SW 1271 (cell line): ENCODE measurements around the gene TANC1.

ENCODE experiments used
- DNase-seq, 2 experiments: peaks; one replicate each; lab custom pipeline; 2025; lab: John Stamatoyannopoulos, UW

The TANC1 gene

GRCh38 chr2:158962074-158962473, 6.4 kb upstream of the TANC1 start:
- DNase-seq = no peak

- no peak for DNase-seq
Measured at GRCh38 chr2:158963071-158963470, 5.4 kb upstream of the TANC1 start.

- no peak for DNase-seq
Measured at GRCh38 chr2:158965107-158965506, 3.3 kb upstream of the TANC1 start.

GRCh38 chr2:158965641-158966040, 2.8 kb upstream of the TANC1 start:
- no peak for DNase-seq

- DNase-seq = no peak
Measured at GRCh38 chr2:158966312-158966711, 2.1 kb upstream of the TANC1 start.

GRCh38 chr2:158967114-158967730, 1.2 kb upstream of the TANC1 start:
- no peak for DNase-seq

GRCh38 chr2:158967731-158968395, 577 bp upstream of the TANC1 start:
- no peak for DNase-seq

GRCh38 chr2:158969162-158969714, 798 bp downstream of the TANC1 start:
- DNase-seq = no peak

GRCh38 chr2:158969715-158970240, 1.3 kb downstream of the TANC1 start:
- peak in 1 of 2 experiments; percentile 60 for DNase-seq

GRCh38 chr2:158970241-158970751, 1.9 kb downstream of the TANC1 start:
- peak in 1 of 2 experiments; percentile 60 for DNase-seq

- DNase-seq = no peak
Measured at GRCh38 chr2:158973116-158973956, 4.9 kb downstream of the TANC1 start.

- no peak for DNase-seq
Measured at GRCh38 chr2:158975271-158975921, 7.0 kb downstream of the TANC1 start.

- DNase-seq = no peak
Measured at GRCh38 chr2:158979772-158980171, 11.3 kb downstream of the TANC1 start.

GRCh38 chr2:158984604-158985135, 16.2 kb downstream of the TANC1 start:
- DNase-seq = no peak

GRCh38 chr2:158988501-158988900, 20.1 kb downstream of the TANC1 start:
- DNase-seq = no peak

- DNase-seq = no peak
Measured at GRCh38 chr2:158989165-158989564, 20.7 kb downstream of the TANC1 start.

- peak; percentile 50 to 71 for DNase-seq
Measured at GRCh38 chr2:158990397-158991214, 22.2 kb downstream of the TANC1 start.

GRCh38 chr2:158993030-158993429, 24.6 kb downstream of the TANC1 start:
- DNase-seq = no peak

GRCh38 chr2:158993721-158994587, 25.5 kb downstream of the TANC1 start:
- DNase-seq = no peak
